Gastrocnemius medialis (tissue), 4 donors: ENCODE measurements around the gene COPZ2. TPM values are rescaled to one million over a fixed set of nuclear protein-coding genes. Genes with fewer than 3 reads are reported as not detected.
A peak's percentile ranks its signal among the peaks of the same experiment; 100 is the strongest.

Source experiments
- ATAC-seq, 2 donors: fragments of 150-250 bp; one replicate each; pipeline ENCODE4 v1.9.1; 2016
- DNase-seq, 2 donors: peaks; one replicate each; pipeline ENCODE4 v3.0.0-alpha.2; 2019
- H3K27ac ChIP-seq, 4 donors: fragments of 200-600 bp; sonication (generic); 1 replicate in 1 of 4; 2 replicates in 3 of 4; pipeline ENCODE4 v1.5.1; 2016 to 2018; ENCODE audit warnings: mild to moderate bottlenecking in 2 of 4, moderate library complexity in 1 of 4
- H3K27me3 ChIP-seq, 3 donors: fragments of 200-600 bp; sonication (generic) in 2 of 3; 1 replicate in 1 of 3; 2 replicates in 2 of 3; pipeline versions ENCODE4 v1.5.1 to v1.6.0; 2016 to 2019; ENCODE audit warnings: mild to moderate bottlenecking in 1 of 3, moderate library complexity in 1 of 3
- H3K36me3 ChIP-seq, 2 donors: fragments of 200-600 bp; sonication (generic) in 1 of 2; one replicate each; pipeline ENCODE4 v1.5.1; 2017 to 2018
- H3K4me1 ChIP-seq, 2 donors: fragments of 200-600 bp; sonication (generic) in 1 of 2; one replicate each; pipeline ENCODE4 v1.5.1; 2016 to 2017; ENCODE audit warnings: mild to moderate bottlenecking in 2 of 2
- H3K4me3 ChIP-seq, 4 donors: fragments of 200-600 bp; sonication (generic) in 3 of 4; 1 replicate in 1 of 4; 2 replicates in 3 of 4; pipeline ENCODE4 v1.5.1; 2016 to 2019; ENCODE audit warnings: mild to moderate bottlenecking in 2 of 4
- H3K9me3 ChIP-seq, 3 donors: fragments of 200-600 bp; sonication (generic) in 2 of 3; 1 replicate in 1 of 3; 2 replicates in 2 of 3; pipeline ENCODE4 v1.5.1; 2016 to 2019
- POLR2A ChIP-seq, 2 donors: fragments of 450-650 bp; IDR thresholded peaks; one replicate each; pipeline ENCODE4 v1.6.1; 2017; ENCODE audit warnings: antibody characterized with exemption in 2 of 2, mild to moderate bottlenecking in 2 of 2, moderate library complexity in 2 of 2
- in situ Hi-C, 4 donors: fragments of 200-750 bp; cut with MboI; loops; one replicate each; pipeline versions ENCODE4 v1.15.0 to v1.8.0; 2017; ENCODE audit warnings: low sequenced_read_pairs in 4 of 4
- intact Hi-C: fragments of 100-400 bp; cut with DNase I; formaldehyde crosslinking; loops from one replicate; pipeline ENCODE4 v1.15.1; 2023; ENCODE audit warnings: low total_unique reads
- microRNA counts, 2 donors: library from miRNA; unstranded; fragments of <30 nt; microRNA quantifications; one replicate each; lab custom pipeline; 2016
- microRNA-seq, 2 donors: library from miRNA; unstranded; fragments of <30 nt; microRNA quantifications; one replicate each; pipeline ENCODE4, GENCODE V29; 2016; ENCODE audit warnings: borderline replicate concordance in 2 of 2
- total RNA-seq, 4 donors: library from RNA; depleted of rRNA; stranded (reverse); fragments of >200 nt; gene quantifications; one replicate each; pipeline versions ENCODE4 v1.1.0 to v1.2.3, GENCODE V29; 2016
- TF ChIP-seq, protein P1 (sequence below), 5 experiments: fragments of 450-650 bp in 3 of 5; fragments of 200-600 bp in 2 of 5; sonication (generic) in 2 of 5; IDR thresholded peaks in 4 of 5; conservative IDR thresholded peaks in 1 of 5; 1 replicate in 4 of 5; 2 replicates in 1 of 5; pipeline ENCODE4 v1.5.1; 2016 to 2019; ENCODE audit warnings: antibody characterized with exemption in 5 of 5, mild to moderate bottlenecking in 3 of 5, moderate library complexity in 3 of 5

The COPZ2 gene
- total RNA-seq, 4 donors from 2014 or later: 40.5 to 76.9 (median 52.8) TPM

GRCh38 chr17:47982091-47982617 is 55.4 kb downstream of the COPZ2 start:
- in situ Hi-C loops (no loop called here), intact Hi-C loops (no loop called here)
- Histone ChIP-seq H3K4me3 (no peak overlapping the region), H3K9me3 (no peaks in the 10 kb centered on the region), H3K27ac (no peak overlapping the region), H3K36me3 (peaks cover 0 to 60% of the 10 kb centered on the region in 2 donors), H3K27me3 (no peaks in the 10 kb centered on the region), H3K4me1 (no peaks in the 10 kb centered on the region)
- ATAC-seq (no peak), DNase-seq (no peak)
- TF ChIP-seq, protein P1, sequence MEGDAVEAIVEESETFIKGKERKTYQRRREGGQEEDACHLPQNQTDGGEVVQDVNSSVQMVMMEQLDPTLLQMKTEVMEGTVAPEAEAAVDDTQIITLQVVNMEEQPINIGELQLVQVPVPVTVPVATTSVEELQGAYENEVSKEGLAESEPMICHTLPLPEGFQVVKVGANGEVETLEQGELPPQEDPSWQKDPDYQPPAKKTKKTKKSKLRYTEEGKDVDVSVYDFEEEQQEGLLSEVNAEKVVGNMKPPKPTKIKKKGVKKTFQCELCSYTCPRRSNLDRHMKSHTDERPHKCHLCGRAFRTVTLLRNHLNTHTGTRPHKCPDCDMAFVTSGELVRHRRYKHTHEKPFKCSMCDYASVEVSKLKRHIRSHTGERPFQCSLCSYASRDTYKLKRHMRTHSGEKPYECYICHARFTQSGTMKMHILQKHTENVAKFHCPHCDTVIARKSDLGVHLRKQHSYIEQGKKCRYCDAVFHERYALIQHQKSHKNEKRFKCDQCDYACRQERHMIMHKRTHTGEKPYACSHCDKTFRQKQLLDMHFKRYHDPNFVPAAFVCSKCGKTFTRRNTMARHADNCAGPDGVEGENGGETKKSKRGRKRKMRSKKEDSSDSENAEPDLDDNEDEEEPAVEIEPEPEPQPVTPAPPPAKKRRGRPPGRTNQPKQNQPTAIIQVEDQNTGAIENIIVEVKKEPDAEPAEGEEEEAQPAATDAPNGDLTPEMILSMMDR (IDR thresholded peaks at IDR 0.05 in 4 of 5, conservative IDR thresholded peaks at IDR 0.05 in 1 of 5): no peak
- TF ChIP-seq POLR2A (IDR thresholded peaks at IDR 0.05): no peak

DNA sequence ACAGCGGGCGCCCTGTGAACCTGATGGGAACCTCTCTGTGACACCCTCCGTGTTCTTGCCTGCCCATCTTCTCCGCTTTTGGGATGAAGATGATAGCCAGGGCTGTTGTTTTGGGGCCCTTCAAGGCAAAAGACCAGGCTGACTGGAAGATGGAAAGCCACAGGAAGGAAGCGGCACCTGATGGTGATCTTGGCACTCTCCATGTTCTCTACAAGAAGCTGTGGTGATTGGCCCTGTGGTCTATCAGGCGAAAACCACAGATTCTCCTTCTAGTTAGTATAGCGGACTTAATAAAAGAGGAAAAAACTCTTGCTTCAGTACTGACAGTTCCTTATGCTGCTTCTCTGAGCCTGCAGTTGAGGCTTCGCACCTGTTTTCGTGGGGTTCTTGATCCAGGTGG is 56.1 kb downstream of the COPZ2 start:
- Histone ChIP-seq H3K36me3 (peaks cover 0 to 67% of the 10 kb centered on the region in 2 donors), H3K4me3 (no peak overlapping the region), H3K27ac (no peak overlapping the region), H3K27me3 (no peaks in the 10 kb centered on the region), H3K9me3 (no peaks in the 10 kb centered on the region), H3K4me1 (no peaks in the 10 kb centered on the region)
- DNase-seq: no peak
- intact Hi-C loops (no loop called here), in situ Hi-C loops (no loop called here)
- ATAC-seq: no peak
- TF ChIP-seq, protein P1 (IDR thresholded peaks at IDR 0.05 in 4 of 5, conservative IDR thresholded peaks at IDR 0.05 in 1 of 5): no peak
- TF ChIP-seq POLR2A (IDR thresholded peaks at IDR 0.05): no peak

DNA sequence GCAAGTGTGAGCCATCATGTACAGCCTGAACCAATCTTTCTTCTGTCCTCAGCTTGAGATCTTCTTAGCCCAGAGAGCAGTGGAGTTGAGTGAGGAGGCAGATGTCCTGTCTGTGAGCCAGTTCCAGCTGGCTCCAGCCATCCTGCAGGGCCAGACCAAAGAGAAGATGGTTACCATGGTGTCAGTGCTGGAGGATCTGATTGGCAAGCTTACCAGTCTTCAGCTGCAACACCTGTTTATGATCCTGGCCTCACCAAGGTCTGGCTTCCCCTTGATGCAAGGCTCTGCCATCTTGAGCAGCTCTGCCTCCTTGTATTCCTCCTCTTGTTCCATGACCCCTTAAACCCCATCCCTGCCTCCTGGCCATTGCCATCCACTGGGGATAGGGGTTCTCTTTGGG is 57.1 kb downstream of the COPZ2 start:
- in situ Hi-C loops: no loop called here
- H3K36me3 ChIP-seq: peaks cover 0 to 76% of the 10 kb centered on the region in 2 donors
- TF ChIP-seq, protein P1 (IDR thresholded peaks at IDR 0.05 in 4 of 5, conservative IDR thresholded peaks at IDR 0.05 in 1 of 5): no peak
- TF ChIP-seq POLR2A (IDR thresholded peaks at IDR 0.05): no peak
- H3K27me3 ChIP-seq: no peaks in the 10 kb centered on the region
- intact Hi-C loops: no loop called here
- no peaks in the 10 kb centered on the region for H3K4me1 ChIP-seq
- no peak for DNase-seq
- H3K27ac ChIP-seq: no peak overlapping the region
- H3K4me3 ChIP-seq: no peak overlapping the region
- no peaks in the 10 kb centered on the region for H3K9me3 ChIP-seq
- no peak for ATAC-seq

DNA sequence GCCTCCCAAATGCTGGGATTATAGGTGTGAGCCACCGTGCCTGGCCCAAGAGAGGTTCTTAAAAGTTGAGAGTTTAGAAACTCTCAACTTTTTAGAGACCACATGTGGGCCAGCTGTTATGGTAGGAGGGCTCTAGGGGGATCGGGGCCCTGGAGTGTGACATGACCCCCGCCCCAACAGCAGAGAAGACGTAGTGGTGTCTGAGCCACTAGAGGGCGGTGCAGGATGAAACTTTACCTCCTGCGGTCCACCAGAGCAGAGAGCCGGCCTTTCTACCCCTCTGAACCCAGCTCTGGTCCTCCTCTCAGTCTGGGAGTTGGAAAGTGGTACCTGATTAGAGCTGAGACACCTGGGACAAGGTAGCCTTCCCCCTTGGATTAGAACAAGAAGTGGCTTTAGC is 59.3 kb downstream of the COPZ2 start:
- Histone ChIP-seq H3K4me3 (no peak overlapping the region), H3K27ac (no peak overlapping the region), H3K27me3 (no peaks in the 10 kb centered on the region), H3K36me3 (peaks cover 0 to 98% of the 10 kb centered on the region in 2 donors), H3K9me3 (no peaks in the 10 kb centered on the region), H3K4me1 (no peaks in the 10 kb centered on the region)
- ATAC-seq: peak in 1 of 2 donors; percentile 23
- intact Hi-C loops: no loop called here
- TF ChIP-seq, protein P1 (IDR thresholded peaks at IDR 0.05 in 4 of 5, conservative IDR thresholded peaks at IDR 0.05 in 1 of 5): peak in 4 of 5 experiments; percentile 35 to 66 (median 54)
- no peak for TF ChIP-seq POLR2A (IDR thresholded peaks at IDR 0.05)
- in situ Hi-C loops: no loop called here
- DNase-seq: peak; percentile 8 to 29

MicroRNAs encoded within 50 kb of the gene (microRNA counts, 767-probe panel; counts per million panel counts)
- microRNA hsa-miR-152 (lab: Ali Mortazavi, UCI): 356 to 448 counts per million in 2 donors

Small RNAs within 50 kb of the gene (microRNA-seq; reads per million reads assigned to microRNA genes)
- 738 to 842 reads per million in 2 donors for gene MIR152

Other genes starting within 250 kb of the COPZ2 start
- 1 to 10 TPM in 3 of 4 donors, under 1 TPM in 1; 0.89 to 4.6 (median 1.6) TPM for gene OSBPL7, start 216.0 kb downstream of the COPZ2 start, total RNA-seq
- gene MRPL10, start 206.3 kb downstream of the COPZ2 start, total RNA-seq: 10 to 100 TPM; 38.6 to 76.5 (median 49.6) TPM
- under 1 TPM in 1 of 4 donors, not detected in 3; 0.20 TPM for gene LRRC46, start 206.1 kb downstream of the COPZ2 start, total RNA-seq
- 10 to 100 TPM; 11.0 to 22.3 (median 16.8) TPM for gene SCRN2, start 196.5 kb downstream of the COPZ2 start, total RNA-seq
- gene SP6, start 186.6 kb downstream of the COPZ2 start, total RNA-seq: under 1 TPM in 1 of 4 donors, not detected in 3; 0.16 TPM
- 10 to 100 TPM in 1 of 4 donors, 1 to 10 TPM in 3; 5.5 to 28.6 (median 7.0) TPM for gene SP2, start 141.6 kb downstream of the COPZ2 start, total RNA-seq
- gene PNPO, start 96.2 kb downstream of the COPZ2 start, total RNA-seq: 10 to 100 TPM; 27.9 to 64.0 (median 41.5) TPM
- gene PRR15L, start 79.9 kb downstream of the COPZ2 start, total RNA-seq: under 1 TPM in 1 of 4 donors, not detected in 3; 0.87 TPM
- gene CDK5RAP3, start 66.7 kb downstream of the COPZ2 start, total RNA-seq: 10 to 100 TPM; 14.2 to 35.9 (median 27.8) TPM
- gene NFE2L1, start 10.6 kb upstream of the COPZ2 start, total RNA-seq: 1,000 to 10,000 TPM in 2 of 4 donors, 100 to 1,000 TPM in 2; 622 to 1,180 (median 1,000) TPM
- gene CBX1, start 63.7 kb upstream of the COPZ2 start, total RNA-seq: 10 to 100 TPM; 26.0 to 34.1 (median 27.7) TPM
- gene SNX11, start 70.0 kb upstream of the COPZ2 start, total RNA-seq: 10 to 100 TPM in 2 of 4 donors, 1 to 10 TPM in 2; 7.3 to 16.3 (median 9.6) TPM